Measurements from ENCODE around the gene CERS6. TPM values are rescaled to one million over a fixed set of nuclear protein-coding genes. Genes with fewer than 3 reads are reported as not detected.

Gene CERS6
- polyA plus RNA-seq, 1 donor (not counting 4 experiments of a cell fraction or from before 2014, with no cell fraction given) = 19.5 TPM

DNA sequence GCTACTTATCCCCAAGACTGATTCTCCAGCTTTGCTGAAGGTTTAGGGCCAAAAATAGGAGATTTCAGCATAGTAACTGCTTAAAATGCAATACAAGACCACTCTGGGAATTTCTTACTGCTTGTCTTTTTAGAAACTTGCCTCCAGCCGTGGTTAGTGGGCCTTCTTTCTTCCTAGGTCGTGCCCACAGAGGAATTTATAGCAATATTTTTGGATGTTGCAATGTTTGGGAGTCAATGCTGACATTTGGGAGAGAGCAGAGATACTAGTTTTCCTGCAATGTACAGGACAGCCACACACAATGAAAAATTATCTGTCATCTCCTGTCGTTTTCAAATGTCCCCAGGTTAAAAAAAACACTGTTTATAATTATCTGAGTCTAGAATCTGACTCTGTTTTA, 25.6 kb upstream of the CERS6 start:
- Histone ChIP-seq H3K4me1 (ENCODE audit: control insufficient read depth, extremely low read depth, insufficient read depth, low read length) (no peaks in the 10 kb centered on the region), H3K9me3 (ENCODE audit: control insufficient read depth, low read depth, low read length) (no peaks in the 10 kb centered on the region), H3K4me3 (ENCODE audit: control insufficient read depth in 2 of 3, extremely low read depth in 1 of 3, insufficient read depth in 2 of 3, low read depth in 1 of 3, low read length in 3 of 3) (no peak overlapping the region), H3K36me3 (ENCODE audit: control insufficient read depth in 2 of 2, extremely low read depth in 1 of 2, insufficient read depth in 2 of 2, low read length in 2 of 2) (no peaks in the 10 kb centered on the region), H2AFZ (ENCODE audit: control insufficient read depth, low read length) (no peak overlapping the region), H3K9me1 (ENCODE audit: control insufficient read depth, extremely low read depth, insufficient read depth, low read length) (no peaks in the 10 kb centered on the region), H3K4me2 (ENCODE audit: control insufficient read depth, extremely low read depth, insufficient read depth, low read depth, low read length) (no peak overlapping the region), H3K79me2 (ENCODE audit: control insufficient read depth, insufficient read depth, low read length) (no peaks in the 10 kb centered on the region), H3K27me3 (ENCODE audit: control insufficient read depth, extremely low read depth, insufficient read depth, low read length) (no peaks in the 10 kb centered on the region), H3K9ac (ENCODE audit: control insufficient read depth, extremely low read depth, insufficient read depth, low read length) (no peak overlapping the region), H4K20me1 (ENCODE audit: control insufficient read depth, extremely low read depth, insufficient read depth, low read length) (no peaks in the 10 kb centered on the region), H3K27ac (ENCODE audit: control insufficient read depth, insufficient read depth, low read length) (no peak overlapping the region)
- TF ChIP-seq, protein P1, sequence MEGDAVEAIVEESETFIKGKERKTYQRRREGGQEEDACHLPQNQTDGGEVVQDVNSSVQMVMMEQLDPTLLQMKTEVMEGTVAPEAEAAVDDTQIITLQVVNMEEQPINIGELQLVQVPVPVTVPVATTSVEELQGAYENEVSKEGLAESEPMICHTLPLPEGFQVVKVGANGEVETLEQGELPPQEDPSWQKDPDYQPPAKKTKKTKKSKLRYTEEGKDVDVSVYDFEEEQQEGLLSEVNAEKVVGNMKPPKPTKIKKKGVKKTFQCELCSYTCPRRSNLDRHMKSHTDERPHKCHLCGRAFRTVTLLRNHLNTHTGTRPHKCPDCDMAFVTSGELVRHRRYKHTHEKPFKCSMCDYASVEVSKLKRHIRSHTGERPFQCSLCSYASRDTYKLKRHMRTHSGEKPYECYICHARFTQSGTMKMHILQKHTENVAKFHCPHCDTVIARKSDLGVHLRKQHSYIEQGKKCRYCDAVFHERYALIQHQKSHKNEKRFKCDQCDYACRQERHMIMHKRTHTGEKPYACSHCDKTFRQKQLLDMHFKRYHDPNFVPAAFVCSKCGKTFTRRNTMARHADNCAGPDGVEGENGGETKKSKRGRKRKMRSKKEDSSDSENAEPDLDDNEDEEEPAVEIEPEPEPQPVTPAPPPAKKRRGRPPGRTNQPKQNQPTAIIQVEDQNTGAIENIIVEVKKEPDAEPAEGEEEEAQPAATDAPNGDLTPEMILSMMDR (optimal IDR thresholded peaks at IDR 0.05 in 1 of 3, IDR thresholded peaks at IDR 0.05 in 1 of 3, conservative IDR thresholded peaks at IDR 0.05 in 1 of 3; ENCODE audit: extremely low read depth in 1 of 3, insufficient read depth in 2 of 3, low read length in 3 of 3) = no peak
- TF ChIP-seq EZH2 (IDR thresholded peaks at IDR 0.05; ENCODE audit: low read length) = no peak
- dilution Hi-C loops (cut with MboI; ENCODE audit: extremely low pct_ligation_motif_present, low sequenced_read_pairs) = no loop called here
- DNase-seq (ENCODE audit: low read depth, low spot score) = no peak
- FAIRE-seq = no peak

- Histone ChIP-seq H3K9me1 (ENCODE audit: control insufficient read depth, extremely low read depth, insufficient read depth, low read length) (no peaks in the 10 kb centered on the region), H3K27ac (ENCODE audit: control insufficient read depth, insufficient read depth, low read length) (no peak overlapping the region), H3K4me1 (ENCODE audit: control insufficient read depth, extremely low read depth, insufficient read depth, low read length) (no peaks in the 10 kb centered on the region), H3K79me2 (ENCODE audit: control insufficient read depth, insufficient read depth, low read length) (no peaks in the 10 kb centered on the region), H3K4me2 (ENCODE audit: control insufficient read depth, extremely low read depth, insufficient read depth, low read depth, low read length) (no peak overlapping the region), H3K27me3 (ENCODE audit: control insufficient read depth, extremely low read depth, insufficient read depth, low read length) (no peaks in the 10 kb centered on the region), H3K36me3 (ENCODE audit: control insufficient read depth in 2 of 2, extremely low read depth in 1 of 2, insufficient read depth in 2 of 2, low read length in 2 of 2) (no peaks in the 10 kb centered on the region), H4K20me1 (ENCODE audit: control insufficient read depth, extremely low read depth, insufficient read depth, low read length) (no peaks in the 10 kb centered on the region), H2AFZ (ENCODE audit: control insufficient read depth, low read length) (no peak overlapping the region), H3K9me3 (ENCODE audit: control insufficient read depth, low read depth, low read length) (no peaks in the 10 kb centered on the region), H3K9ac (ENCODE audit: control insufficient read depth, extremely low read depth, insufficient read depth, low read length) (no peak overlapping the region), H3K4me3 (ENCODE audit: control insufficient read depth in 2 of 3, extremely low read depth in 1 of 3, insufficient read depth in 2 of 3, low read depth in 1 of 3, low read length in 3 of 3) (no peak overlapping the region)
- dilution Hi-C loops (cut with MboI; ENCODE audit: extremely low pct_ligation_motif_present, low sequenced_read_pairs) = no loop called here
- TF ChIP-seq, protein P1 (optimal IDR thresholded peaks at IDR 0.05 in 1 of 3, IDR thresholded peaks at IDR 0.05 in 1 of 3, conservative IDR thresholded peaks at IDR 0.05 in 1 of 3; ENCODE audit: extremely low read depth in 1 of 3, insufficient read depth in 2 of 3, low read length in 3 of 3) = no peak
- TF ChIP-seq EZH2 (IDR thresholded peaks at IDR 0.05; ENCODE audit: low read length) = no peak
- FAIRE-seq (no peak), DNase-seq (ENCODE audit: low read depth, low spot score) (no peak)
Observed at GRCh38 chr2:168431301-168432024, 24.6 kb upstream of the CERS6 start.
